Fibroblast of lung (primary cell): ENCODE data around the gene HOOK1. TPM values are rescaled to one million over a fixed set of nuclear protein-coding genes. Genes with fewer than 3 reads are reported as not detected.
A peak's percentile ranks its signal among the peaks of the same experiment; 100 is the strongest.

Experiments
- DNase-seq, 2 donors: peaks; one replicate each; pipeline versions ENCODE4 v3.0.0 to v3.0.0-alpha.2; 2010; ENCODE audit warnings: low read depth in 2 of 2
- H2AFZ ChIP-seq: 2 replicates; pipeline ENCODE4 v1.5.1; 2012; ENCODE audit warnings: low read length, control low read depth, inconsistent platforms
- H3K27ac ChIP-seq: 2 replicates; pipeline ENCODE4 v1.5.1; 2011; ENCODE audit warnings: low read length, control low read depth; ENCODE audit not compliant: insufficient read depth
- H3K27me3 ChIP-seq: 2 replicates; pipeline ENCODE4 v1.5.1; 2011; ENCODE audit warnings: mild to moderate bottlenecking, low read length; ENCODE audit not compliant: control insufficient read depth, insufficient read depth
- H3K36me3 ChIP-seq: 2 replicates; pipeline ENCODE4 v1.5.1; 2011; ENCODE audit warnings: low read length; ENCODE audit not compliant: control insufficient read depth, insufficient read depth
- H3K4me1 ChIP-seq: 2 replicates; pipeline ENCODE4 v1.5.1; 2011; ENCODE audit warnings: low read length; ENCODE audit not compliant: control insufficient read depth, insufficient read depth; ENCODE audit errors: extremely low read depth
- H3K4me2 ChIP-seq: 2 replicates; pipeline ENCODE4 v1.5.1; 2011; ENCODE audit warnings: low read length, control low read depth; ENCODE audit not compliant: insufficient read depth; ENCODE audit errors: extremely low read depth
- H3K4me3 ChIP-seq, 4 experiments: fragments of 200-600 bp in 1 of 4; sonication (generic) in 1 of 4; replicated peaks in 1 of 4; 2 replicates each; pipeline ENCODE4 v1.5.1; 2011 to 2016; ENCODE audit warnings: low read length in 4 of 4, low read depth in 3 of 4, mild to moderate bottlenecking in 3 of 4, control low read depth in 2 of 4, inconsistent platforms in 1 of 4, mixed read lengths in 1 of 4; ENCODE audit not compliant: insufficient read depth in 1 of 4; ENCODE audit errors: control extremely low read depth in 1 of 4
- H3K79me2 ChIP-seq: 2 replicates; pipeline ENCODE4 v1.5.1; 2012; ENCODE audit warnings: mild to moderate bottlenecking, low read length, inconsistent platforms; ENCODE audit not compliant: control insufficient read depth, insufficient read depth
- H3K9ac ChIP-seq: 2 replicates; pipeline ENCODE4 v1.5.1; 2011; ENCODE audit warnings: mild to moderate bottlenecking, low read length, control low read depth; ENCODE audit not compliant: insufficient read depth
- H3K9me3 ChIP-seq: 2 replicates; pipeline ENCODE4 v1.5.1; 2012; ENCODE audit warnings: low read depth, low read length; ENCODE audit not compliant: control insufficient read depth, insufficient read depth
- H4K20me1 ChIP-seq: 2 replicates; pipeline ENCODE4 v1.5.1; 2011; ENCODE audit warnings: low read length; ENCODE audit not compliant: control insufficient read depth, insufficient read depth; ENCODE audit errors: extremely low read depth
- EZH2 ChIP-seq: IDR thresholded peaks from 2 replicates; pipeline ENCODE4 v1.5.1; 2012; ENCODE audit warnings: low read length, control low read depth, mild to moderate bottlenecking; ENCODE audit errors: missing control alignments
- polyA plus RNA-seq, 2 donors: library from polyadenylated mRNA; depleted of rRNA in 1 of 2; stranded (reverse) in 1 of 2; unstranded in 1 of 2; fragments of >200 nt; gene quantifications; 2 replicates each; pipeline ENCODE4 v1.2.1, GENCODE V29; 2011 to 2012; ENCODE audit warnings: missing spikeins in 1 of 2
- total RNA-seq: library from RNA; depleted of rRNA; stranded (reverse); fragments of >200 nt; gene quantifications from 2 replicates; pipeline ENCODE4 v1.2.1, GENCODE V29; 2014
- TF ChIP-seq, protein P1 (sequence below), 2 donors: IDR thresholded peaks in 1 of 2; conservative IDR thresholded peaks in 1 of 2; 1 replicate in 1 of 2; 2 replicates in 1 of 2; pipeline ENCODE4 v1.5.1; 2011 to 2012; ENCODE audit warnings: low read length in 2 of 2, control low read depth in 1 of 2, inconsistent platforms in 1 of 2, low read depth in 1 of 2, mild to moderate bottlenecking in 1 of 2

Gene HOOK1
- total and polyA plus RNA-seq, 2 donors (not counting 1 experiment from before 2014, with no cell fraction given) = under 0.01 TPM; not detected in 1

DNA sequence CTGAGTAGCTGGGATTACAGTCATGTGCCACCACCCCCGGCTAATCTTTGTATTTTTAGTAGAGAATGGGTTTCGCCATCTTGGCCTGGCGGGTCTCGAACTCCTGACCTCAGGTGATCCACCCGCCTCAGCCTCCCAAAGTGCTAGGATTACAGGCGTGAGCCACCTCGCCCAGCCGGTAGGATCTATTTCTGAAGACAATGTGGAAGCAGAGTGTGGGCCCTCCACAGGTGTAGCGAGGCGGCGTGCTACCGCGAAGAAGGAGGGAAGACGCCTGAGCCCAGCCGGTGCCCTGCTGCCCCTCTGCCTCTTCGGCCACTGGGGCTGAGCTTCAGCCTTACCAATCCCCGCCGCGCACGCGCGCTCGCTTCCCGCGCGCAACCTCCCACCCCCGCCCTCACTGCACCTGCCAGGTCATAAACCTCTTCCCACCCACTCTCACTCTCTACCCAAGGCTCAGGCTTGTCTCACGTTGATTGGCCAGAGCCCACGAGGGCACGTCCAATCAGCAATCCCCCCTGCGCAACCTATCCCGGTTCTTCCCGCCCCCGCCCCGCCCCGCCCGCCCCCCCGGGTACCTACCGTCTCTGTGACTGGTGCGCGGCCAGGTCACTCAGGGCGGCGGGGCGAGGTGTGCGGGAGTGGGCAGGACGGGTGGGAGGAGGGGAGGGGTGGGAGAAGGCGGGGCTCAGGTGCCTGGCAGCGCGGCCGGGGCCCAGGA, 409 bp upstream of the HOOK1 start:
- Histone ChIP-seq H3K79me2 (no peaks in the 10 kb centered on the region), H3K27ac (no peak overlapping the region), H2AFZ (no peak overlapping the region), H3K4me3 (no peak overlapping the region), H3K9me3 (no peaks in the 10 kb centered on the region), H3K9ac (no peak overlapping the region), H3K27me3 (peaks cover 24% of the 10 kb centered on the region), H4K20me1 (no peaks in the 10 kb centered on the region), H3K4me2 (no peak overlapping the region), H3K4me1 (no peaks in the 10 kb centered on the region), H3K36me3 (no peaks in the 10 kb centered on the region)
- peak in 1 of 2 donors; percentile 12 for DNase-seq
- TF ChIP-seq EZH2 = peak; percentile 45
- TF ChIP-seq, protein P1, sequence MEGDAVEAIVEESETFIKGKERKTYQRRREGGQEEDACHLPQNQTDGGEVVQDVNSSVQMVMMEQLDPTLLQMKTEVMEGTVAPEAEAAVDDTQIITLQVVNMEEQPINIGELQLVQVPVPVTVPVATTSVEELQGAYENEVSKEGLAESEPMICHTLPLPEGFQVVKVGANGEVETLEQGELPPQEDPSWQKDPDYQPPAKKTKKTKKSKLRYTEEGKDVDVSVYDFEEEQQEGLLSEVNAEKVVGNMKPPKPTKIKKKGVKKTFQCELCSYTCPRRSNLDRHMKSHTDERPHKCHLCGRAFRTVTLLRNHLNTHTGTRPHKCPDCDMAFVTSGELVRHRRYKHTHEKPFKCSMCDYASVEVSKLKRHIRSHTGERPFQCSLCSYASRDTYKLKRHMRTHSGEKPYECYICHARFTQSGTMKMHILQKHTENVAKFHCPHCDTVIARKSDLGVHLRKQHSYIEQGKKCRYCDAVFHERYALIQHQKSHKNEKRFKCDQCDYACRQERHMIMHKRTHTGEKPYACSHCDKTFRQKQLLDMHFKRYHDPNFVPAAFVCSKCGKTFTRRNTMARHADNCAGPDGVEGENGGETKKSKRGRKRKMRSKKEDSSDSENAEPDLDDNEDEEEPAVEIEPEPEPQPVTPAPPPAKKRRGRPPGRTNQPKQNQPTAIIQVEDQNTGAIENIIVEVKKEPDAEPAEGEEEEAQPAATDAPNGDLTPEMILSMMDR (conservative IDR thresholded peaks at IDR 0.05 in 1 of 2, IDR thresholded peaks at IDR 0.05 in 1 of 2; ENCODE audit: low read depth in 1 of 2, low read length in 2 of 2) = no peak

DNA sequence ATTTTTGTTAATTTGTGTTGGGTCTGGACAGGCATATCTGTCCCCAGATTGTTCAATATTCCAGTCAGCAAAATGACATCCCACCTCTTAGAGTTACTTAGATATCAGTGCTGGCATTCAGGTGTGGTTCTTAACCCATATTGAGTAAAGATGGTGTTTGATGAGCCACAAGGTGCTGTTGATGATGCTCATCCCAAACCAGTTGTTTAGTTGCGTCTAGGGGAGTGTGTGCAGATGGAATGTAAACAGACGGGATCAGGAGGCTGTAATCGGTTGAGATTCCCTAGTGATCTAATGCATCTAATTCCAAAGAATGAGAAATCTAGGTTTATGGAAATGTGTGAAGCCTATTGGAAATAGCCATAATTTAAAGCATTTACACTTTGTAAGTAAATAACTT, 1.1 kb downstream of the HOOK1 start:
- Histone ChIP-seq H3K27me3 (peaks cover 24% of the 10 kb centered on the region), H3K4me1 (no peaks in the 10 kb centered on the region), H3K36me3 (no peaks in the 10 kb centered on the region), H4K20me1 (no peaks in the 10 kb centered on the region), H3K27ac (no peak overlapping the region), H3K9me3 (no peaks in the 10 kb centered on the region), H3K9ac (no peak overlapping the region), H3K4me2 (no peak overlapping the region), H3K79me2 (no peaks in the 10 kb centered on the region), H3K4me3 (no peak overlapping the region), H2AFZ (no peak overlapping the region)
- TF ChIP-seq EZH2 = no peak
- TF ChIP-seq, protein P1 (conservative IDR thresholded peaks at IDR 0.05 in 1 of 2, IDR thresholded peaks at IDR 0.05 in 1 of 2; ENCODE audit: low read depth in 1 of 2, low read length in 2 of 2) = no peak
- no peak for DNase-seq

DNA sequence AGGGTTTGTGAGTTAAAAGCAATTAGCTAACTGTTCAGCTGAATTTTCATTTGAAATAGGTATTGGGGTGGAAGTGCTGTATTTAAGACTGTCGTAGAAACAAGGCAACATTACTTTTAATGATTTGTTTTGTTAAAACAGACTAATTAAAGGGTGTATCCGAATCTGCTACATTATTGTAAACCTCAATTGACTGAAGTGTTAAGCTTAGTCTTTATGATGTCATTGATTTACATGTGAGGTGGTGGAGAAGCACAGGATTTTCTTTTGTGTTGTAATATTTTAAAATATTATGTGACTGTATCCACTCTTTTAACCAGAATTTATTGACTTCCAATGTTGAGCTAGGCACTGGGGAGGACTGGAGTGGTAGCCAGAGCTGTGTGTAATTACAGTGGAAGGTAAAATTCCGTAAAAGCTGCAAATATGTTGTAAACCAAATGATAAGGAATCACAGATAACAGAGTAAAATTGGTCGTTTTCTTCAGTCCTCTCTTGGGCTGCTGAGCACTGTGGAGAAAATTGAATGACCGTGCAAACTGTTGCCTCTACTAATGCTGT, 1.6 kb downstream of the HOOK1 start:
- no peak overlapping the region for H3K9ac ChIP-seq
- H3K27me3 ChIP-seq = peaks cover 24% of the 10 kb centered on the region
- DNase-seq = no peak
- no peaks in the 10 kb centered on the region for H3K36me3 ChIP-seq
- H3K79me2 ChIP-seq = no peaks in the 10 kb centered on the region
- H2AFZ ChIP-seq = no peak overlapping the region
- H3K4me3 ChIP-seq = no peak overlapping the region
- no peak overlapping the region for H3K27ac ChIP-seq
- H3K4me2 ChIP-seq = no peak overlapping the region
- no peaks in the 10 kb centered on the region for H3K9me3 ChIP-seq
- H3K4me1 ChIP-seq = no peaks in the 10 kb centered on the region
- no peaks in the 10 kb centered on the region for H4K20me1 ChIP-seq
- no peak for TF ChIP-seq EZH2
